GM23338 (cell line): ENCODE data around the gene UNK. TPM values are rescaled to one million over a fixed set of nuclear protein-coding genes. Genes with fewer than 3 reads are reported as not detected.

ENCODE experiments used
- ETS1 ChIP-seq: IDR thresholded peaks from 2 replicates; pipeline ENCODE4 v1.6.1; 2016; ENCODE audit warnings: antibody characterized with exemption
- EZH2 ChIP-seq: fragments of 200-600 bp; sonication (generic); IDR thresholded peaks from one replicate; pipeline ENCODE4 v1.8.0; 2017; ENCODE audit warnings: antibody characterized with exemption, mild to moderate bottlenecking, low read depth; ENCODE audit not compliant: unreplicated experiment
- EZH2phosphoT487 ChIP-seq: fragments of 200-600 bp; sonication (generic); IDR thresholded peaks from one replicate; pipeline ENCODE4 v1.8.1; 2018; ENCODE audit warnings: antibody characterized with exemption; ENCODE audit not compliant: unreplicated experiment
- JUNB ChIP-seq: IDR thresholded peaks from one replicate; pipeline ENCODE4 v1.6.1; 2016; ENCODE audit warnings: antibody characterized with exemption; ENCODE audit not compliant: unreplicated experiment
- NANOG ChIP-seq: IDR thresholded peaks from 2 replicates; pipeline ENCODE4 v1.6.1; 2016; ENCODE audit warnings: antibody characterized with exemption, borderline replicate concordance
- POLR2AphosphoS5 ChIP-seq: IDR thresholded peaks from 2 replicates; pipeline ENCODE4 v1.6.1; 2016; ENCODE audit warnings: antibody characterized with exemption, low read depth
- REST ChIP-seq: IDR thresholded peaks from one replicate; pipeline ENCODE4 v1.6.1; 2018; ENCODE audit warnings: antibody characterized with exemption; ENCODE audit not compliant: unreplicated experiment
- ZNF114 ChIP-seq: fragments of 250-450 bp; sonication (Bioruptor Pico); IDR thresholded peaks from 2 replicates; pipeline ENCODE4 v1.5.0; 2020; ENCODE audit warnings: mild to moderate bottlenecking, moderate library complexity
- ZNF331 ChIP-seq: fragments of 250-450 bp; sonication (Bioruptor Pico); IDR thresholded peaks from 2 replicates; pipeline ENCODE4 v1.5.0; 2020; ENCODE audit warnings: low read depth, mild to moderate bottlenecking, moderate library complexity
- ZNF462 ChIP-seq: fragments of 250-450 bp; sonication (Bioruptor Pico); IDR thresholded peaks from 2 replicates; pipeline ENCODE4 v1.5.0; 2020; ENCODE audit warnings: mild to moderate bottlenecking, moderate library complexity
- polyA plus RNA-seq: library from polyadenylated mRNA; unstranded; fragments of >200 nt; fragmentation: Nextera tagmentation; extraction: Ambion mirVana; gene quantifications from 2 replicates; pipeline ENCODE4 v1.2.1, GENCODE V29; 2016
- total RNA-seq: library from RNA; depleted of rRNA; stranded (reverse); fragments of >200 nt; shearing (Covaris generic); gene quantifications from 2 replicates; pipeline ENCODE4 v1.2.3, GENCODE V29; 2014

Gene UNK
- total and polyA plus RNA-seq, 2 experiments from 2014 or later = 21.8 to 65.2 TPM

- TF ChIP-seq ZNF462 (CRISPR knock-in tag) (no peak), NANOG (no peak), ZNF114 (CRISPR knock-in tag) (no peak), EZH2phosphoT487 (no peak), JUNB (no peak), REST (no peak), ETS1 (no peak), POLR2AphosphoS5 (no peak), EZH2 (no peak), ZNF331 (no peak)
Measured at GRCh38 chr17:75836605-75837004, 52.0 kb downstream of the UNK start (continued).
